HG03095 (cell line): ENCODE data around the gene PRDM16.

ENCODE experiments used
- ATAC-seq: cut with Tn5 transposase; IDR thresholded peaks from one replicate; pipeline ENCODE4 v1.9.1; 2021; ENCODE audit warnings: moderate library complexity; ENCODE audit not compliant: unreplicated experiment

Gene PRDM16

DNA sequence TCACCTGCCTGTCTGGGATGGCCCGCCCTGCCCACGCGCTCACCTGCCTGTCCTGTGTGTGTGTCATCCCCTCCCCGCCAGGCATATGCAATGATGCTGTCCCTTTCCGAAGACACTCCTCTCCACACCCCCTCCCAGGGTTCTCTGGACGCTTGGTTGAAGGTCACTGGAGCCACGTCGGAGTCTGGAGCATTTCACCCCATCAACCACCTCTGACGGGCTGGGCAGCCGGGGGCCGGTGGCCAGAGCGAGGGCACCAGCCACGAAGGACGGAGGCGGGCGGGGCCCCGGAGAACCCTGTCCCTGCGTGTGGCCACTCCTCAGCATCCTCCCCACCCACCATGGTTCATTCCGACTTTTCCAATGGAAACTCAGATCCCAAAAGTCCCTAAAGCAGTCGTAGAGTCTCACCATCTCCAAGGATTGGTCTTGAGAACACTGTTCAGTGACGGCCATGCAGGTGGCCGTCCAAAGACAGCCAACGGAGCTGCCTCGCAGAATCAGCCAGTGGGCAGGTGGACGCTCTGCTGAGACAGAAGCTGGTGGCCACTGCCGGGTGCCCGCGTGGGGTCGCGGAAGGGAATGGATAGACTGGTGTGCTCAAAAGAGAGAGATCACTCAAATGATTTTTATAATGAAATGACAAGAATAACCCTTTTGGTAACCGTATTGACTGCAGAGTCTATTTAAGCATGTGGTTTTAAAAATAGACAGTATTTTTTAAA, 364.8 kb downstream of the PRDM16 start:
- no peak for ATAC-seq

DNA sequence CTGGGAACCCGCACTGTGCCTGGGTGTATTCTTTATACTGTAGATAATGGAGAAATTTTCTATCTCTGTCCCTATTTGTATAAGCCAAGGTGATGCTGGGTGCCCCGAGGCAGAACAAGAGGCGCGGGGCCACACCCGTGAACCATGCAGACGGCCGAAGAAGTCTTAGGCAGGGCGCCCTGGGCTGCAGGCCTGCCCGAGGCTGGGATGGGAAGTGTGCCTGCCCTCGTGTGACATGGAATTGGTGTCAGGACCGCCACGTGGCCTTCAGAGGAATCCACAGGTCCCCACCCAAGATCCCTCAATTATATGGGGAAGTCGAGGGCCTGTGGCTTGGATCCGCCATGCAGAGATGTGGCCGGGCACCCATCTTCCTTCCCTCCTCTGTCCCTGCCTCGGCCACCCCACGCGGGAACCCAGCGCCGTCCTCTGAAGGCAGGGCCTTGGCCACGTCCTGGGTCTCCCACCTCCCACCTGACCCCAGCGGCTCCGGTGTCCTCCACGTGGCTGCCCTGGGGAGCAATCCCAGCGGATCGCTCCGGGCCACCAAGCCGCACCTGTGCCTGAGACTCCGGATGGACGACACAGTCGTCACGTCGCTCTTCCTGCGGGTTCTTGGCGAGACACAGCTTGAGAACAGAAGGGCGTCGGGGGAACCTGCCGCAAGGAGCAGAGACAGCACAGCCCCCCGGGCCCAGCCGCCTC, 365.6 kb downstream of the PRDM16 start:
- no peak for ATAC-seq

DNA sequence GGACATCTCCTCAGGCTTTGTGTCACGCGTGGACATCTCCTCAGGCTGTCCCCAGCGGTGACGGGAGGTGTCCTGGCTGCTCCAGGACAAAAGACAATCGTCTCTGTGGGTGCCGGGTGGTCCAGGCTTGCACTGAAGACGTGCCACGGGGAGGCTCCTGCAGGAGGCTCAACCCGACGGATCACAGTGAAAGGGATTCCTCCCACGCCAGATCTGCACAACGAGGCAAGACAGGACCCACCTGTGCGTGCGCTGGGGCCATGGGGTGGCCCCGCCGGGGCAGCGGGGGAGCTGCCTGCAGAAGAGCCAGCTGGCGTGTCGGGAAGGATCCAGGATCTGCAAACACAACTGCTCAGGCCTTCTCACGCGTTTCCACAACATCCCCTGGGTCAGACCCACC, 366.7 kb downstream of the PRDM16 start:
- ATAC-seq: no peak

DNA sequence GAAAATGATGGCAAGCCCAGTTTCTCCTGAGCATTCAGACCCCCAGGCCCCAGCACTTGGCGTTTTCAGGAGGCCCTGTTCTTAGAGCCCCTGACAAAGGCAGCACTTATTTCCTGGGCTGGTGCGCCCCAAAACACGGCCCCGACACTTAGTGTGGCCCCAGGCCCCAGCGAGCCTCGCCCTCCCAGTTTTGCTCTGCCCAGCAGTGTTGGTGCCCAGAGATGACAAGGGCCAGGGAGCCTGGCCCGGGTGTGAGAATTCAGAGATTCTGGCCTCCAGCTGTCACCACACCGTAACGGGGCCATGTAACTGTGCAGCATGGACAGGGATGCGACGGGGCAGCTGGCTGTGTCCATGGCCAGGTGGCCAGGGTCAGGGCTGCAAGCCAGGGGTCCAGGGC, 367.4 kb downstream of the PRDM16 start:
- no peak for ATAC-seq

DNA sequence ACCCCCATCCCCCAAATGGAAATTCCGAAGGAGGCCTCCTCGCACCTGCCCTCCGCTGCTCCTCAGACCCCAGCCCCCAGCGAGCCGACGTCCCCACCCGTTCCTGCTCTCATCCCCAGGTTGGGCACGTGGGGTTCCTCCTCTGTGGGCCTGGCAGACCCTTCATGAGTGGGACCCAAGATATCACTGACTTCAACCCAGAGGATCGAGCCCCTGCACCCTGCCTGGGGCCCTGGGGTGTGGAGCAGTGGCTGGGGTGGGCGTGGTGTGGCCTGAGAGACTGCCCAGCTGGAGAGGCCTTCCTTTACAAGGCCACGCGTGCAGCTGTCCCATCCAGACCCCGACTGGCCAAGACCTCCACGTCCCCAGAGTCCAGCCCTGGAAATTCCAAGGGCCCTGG, 367.9 kb downstream of the PRDM16 start:
- no peak for ATAC-seq

DNA sequence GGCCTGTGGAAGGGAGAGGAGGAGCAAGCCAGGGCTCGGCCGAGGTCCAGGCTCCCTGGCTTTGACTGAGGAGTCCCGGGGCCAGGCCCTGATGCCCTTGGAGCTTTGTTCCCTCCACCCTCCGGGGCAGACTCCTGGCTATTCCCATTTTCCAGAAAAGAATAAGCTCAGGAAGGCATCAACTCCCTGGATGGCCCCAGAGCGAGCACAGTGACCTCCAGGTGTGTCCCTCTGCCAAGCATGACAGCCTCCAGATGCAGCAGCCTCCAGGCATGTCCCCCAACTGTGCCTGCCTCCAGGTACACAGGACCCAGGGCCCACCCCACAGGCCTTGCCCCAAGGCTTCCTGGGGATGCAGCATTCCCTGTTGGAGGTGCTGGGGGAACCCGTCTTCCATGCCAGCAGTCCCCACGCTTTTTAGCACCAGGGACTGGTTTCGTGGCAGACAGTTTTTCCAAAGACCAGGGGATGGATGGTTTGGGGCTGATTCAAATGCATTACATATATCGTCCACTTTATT, 369.7 kb downstream of the PRDM16 start:
- no peak for ATAC-seq

DNA sequence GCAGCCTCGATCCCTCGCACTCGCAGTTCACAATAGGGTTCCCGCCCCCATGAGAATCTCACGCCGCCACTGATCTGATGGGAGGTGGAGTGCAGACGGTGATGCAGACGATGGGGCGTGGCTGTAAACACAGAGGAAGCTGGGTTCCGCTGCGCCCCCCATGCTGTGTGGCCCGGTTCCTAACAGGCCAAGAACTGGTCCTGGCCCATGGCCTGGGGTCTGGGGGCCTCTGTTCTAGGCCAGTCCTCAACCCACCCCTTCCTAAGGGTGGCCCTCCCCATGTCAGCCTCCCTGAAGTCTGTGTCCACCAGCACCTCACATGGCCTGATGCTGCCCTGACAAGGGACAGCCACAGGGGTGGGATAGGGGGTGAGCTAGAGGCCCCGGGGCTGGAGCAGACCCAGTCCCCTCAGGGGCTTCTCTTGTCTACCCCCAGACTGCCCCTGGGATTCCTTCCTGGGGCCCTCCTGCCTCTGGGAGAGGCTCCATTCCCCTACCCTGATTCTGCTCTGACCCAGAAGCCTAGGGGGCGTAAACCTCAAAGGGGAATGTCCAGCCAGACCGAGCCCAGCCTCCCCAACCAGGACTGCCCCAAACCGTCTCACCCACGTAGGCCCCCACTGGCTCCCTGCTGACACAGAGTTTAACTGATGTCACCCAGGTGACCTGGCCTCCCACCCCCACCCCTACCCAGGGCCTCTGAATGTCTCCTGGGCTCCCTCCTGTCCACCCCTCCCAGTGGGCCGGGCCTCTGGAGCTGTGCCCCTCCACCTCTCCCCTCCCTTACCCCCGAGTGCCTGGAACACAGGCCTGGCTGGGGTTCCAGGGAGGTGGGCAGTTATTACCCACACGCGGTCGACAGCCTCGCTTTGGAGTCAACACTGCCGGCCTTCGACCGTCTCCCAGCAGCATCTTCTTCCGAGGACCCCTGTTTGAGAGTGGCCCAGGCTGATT, 370.6 kb downstream of the PRDM16 start:
- no peak for ATAC-seq

DNA sequence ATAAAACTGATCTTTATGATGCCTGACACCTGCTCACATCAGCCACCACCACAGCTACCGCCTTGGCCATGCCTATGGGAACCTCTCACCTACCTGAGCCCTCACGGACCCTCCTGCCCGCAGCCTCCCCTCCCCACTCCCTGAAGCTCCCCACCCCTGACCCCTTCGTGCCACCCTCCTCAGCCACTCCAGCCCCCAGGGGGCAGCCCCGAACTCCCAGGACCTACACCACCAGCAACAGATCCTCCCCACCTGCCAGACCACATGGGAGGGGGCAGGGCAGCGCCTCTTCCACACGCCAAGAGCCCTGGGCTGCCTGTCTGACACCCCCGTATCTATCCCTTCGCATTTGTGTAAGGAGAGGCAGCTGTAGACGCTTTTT, 371.3 kb downstream of the PRDM16 start:
- no peak for ATAC-seq

DNA sequence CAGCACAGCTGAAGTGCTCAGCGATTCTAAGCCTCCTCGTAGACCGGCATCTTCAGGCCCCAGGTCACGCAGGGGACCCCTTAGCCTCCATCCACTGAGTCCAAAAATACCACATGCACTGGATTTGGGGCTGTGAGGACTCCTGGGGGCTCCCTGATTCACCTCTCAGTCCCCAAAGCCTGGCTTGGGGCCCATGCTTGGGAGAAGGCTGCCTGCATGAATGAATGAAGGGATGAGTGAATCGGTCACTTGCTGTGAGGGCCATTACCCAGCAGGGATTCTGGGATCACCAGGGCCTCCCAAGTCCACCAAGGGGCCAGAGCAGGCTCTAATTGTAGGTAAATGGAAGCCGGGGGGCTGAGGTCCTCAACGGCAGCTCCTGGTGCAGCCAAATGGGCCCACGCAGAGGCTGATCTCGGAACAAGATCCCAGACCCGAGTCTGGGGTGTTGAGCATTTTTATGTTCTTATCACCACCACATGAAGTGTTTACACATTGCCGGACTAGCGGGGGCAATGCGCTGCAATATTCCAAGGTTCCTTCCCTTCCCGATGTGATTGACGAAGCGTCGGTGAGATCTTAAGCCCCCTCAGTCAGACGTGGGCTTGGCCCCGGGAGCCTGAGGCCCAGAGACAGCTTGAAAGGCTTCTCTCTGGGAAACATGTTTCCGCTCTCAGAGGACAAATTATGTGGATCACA, 371.9 kb downstream of the PRDM16 start:
- no peak for ATAC-seq

DNA sequence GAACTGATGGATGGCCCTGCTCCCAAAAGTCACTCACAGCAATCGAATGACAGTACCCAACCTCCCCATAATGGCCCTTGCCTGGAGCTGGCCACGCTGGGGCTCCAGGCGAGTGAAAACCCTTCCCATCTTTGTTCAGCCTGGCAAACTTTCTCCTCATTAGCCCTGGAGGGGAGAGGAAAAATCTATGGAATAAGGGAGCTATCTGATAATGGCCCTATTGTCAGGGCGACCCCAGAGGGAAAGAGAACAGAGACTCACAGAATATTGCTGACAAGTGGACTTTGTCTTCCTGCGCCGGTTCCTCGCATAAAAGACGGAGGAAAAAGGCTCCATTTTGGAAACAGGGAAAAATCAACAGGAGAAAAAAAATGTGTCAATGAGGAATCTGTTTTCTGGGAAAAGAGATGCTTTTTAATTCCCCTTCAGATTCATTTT, 372.4 kb downstream of the PRDM16 start:
- ATAC-seq: no peak

DNA sequence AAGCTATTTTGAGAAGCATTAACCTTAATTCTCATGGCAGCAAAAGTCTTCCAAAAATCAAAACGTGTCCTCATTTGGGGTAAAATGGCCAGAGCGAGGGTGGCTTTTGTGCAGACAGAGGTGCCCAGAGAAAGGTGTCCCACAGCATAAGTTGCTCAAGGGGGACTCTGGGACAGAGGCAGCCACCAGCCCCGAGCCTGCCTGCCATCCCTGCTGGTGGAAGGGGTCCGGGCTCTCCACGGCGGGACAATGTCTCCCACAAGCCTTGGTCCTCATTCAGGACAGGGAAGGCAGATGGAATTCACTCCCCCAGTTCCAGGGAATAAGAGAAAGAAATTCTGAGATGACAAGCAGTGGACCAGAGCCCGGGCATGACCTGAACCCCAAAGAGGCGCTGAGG, 372.9 kb downstream of the PRDM16 start:
- no peak for ATAC-seq

DNA sequence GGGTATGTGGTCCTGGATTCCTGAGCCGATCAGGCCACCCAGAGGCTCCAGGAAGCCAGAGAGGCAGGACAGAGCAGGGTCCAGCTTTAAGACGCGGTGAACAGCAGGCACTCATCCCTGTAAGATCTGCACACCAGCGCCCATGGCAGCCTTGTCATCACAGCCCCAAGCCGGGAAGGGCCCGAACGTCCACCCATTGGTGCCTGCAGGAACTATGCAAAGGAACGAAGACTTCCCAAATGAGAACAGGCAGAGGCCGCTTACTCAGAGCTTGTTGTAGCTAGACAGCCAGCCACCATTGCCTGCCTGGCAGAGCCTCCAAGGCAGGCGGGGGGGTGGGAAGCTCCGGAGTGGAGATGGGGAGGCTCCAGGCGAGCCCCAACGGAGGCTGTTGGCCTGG, 373.3 kb downstream of the PRDM16 start:
- ATAC-seq: no peak

DNA sequence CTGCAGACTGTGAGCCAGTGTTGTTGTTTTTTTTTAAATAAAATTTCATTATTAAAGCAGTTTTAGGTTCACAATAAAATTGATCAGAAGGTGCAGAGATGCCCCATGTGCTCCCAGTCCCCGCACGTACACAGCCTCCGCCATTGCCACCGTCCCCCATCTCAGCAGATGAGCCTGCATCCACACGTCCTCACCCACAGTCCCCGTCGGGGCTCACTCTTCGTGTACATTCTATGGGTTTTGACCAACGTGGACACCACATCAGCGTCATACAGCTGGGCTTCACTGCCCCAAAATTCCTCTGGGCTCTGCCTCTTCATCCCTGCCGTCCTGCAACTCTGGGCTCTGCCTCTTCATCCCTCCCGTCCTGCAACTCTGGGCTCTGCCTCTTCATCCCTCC, 373.9 kb downstream of the PRDM16 start:
- ATAC-seq: no peak

DNA sequence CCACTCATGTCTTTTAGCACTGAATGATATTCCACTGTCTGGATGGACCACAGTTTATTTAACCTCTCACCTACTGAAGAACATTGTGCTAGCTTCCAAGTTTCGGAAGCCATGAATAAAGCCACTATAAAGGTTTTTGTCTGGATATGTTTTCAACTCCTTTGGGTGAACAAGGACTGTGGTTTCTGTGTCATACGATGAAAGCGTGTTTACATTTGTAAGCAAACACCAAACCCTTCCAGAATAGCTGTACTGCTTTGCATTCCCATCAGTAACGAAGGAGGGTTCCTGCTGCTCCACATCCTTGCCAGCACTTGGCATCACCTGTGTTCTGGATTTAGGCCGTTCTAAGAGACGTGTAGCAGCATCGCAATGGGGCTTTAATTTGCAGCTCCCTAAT, 374.8 kb downstream of the PRDM16 start:
- ATAC-seq: no peak

DNA sequence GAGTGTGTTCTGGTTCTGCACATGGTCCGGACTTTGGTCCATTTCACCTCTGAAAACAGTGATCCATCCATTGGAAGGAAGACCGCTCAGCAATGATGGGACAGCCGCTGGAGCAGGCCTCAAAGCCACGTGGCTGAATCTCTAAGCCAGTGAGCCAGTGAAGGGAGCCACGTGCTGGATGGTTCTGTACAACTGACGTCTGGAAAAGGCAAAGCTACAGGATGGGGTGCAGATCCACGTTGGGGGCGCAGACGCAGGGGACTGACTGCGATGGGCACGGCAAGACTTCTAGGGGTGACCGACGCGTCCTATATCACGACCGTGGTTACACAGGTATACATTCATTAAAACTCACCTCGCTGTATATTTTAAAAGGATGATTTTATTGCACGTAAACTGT, 375.3 kb downstream of the PRDM16 start:
- ATAC-seq: no peak

DNA sequence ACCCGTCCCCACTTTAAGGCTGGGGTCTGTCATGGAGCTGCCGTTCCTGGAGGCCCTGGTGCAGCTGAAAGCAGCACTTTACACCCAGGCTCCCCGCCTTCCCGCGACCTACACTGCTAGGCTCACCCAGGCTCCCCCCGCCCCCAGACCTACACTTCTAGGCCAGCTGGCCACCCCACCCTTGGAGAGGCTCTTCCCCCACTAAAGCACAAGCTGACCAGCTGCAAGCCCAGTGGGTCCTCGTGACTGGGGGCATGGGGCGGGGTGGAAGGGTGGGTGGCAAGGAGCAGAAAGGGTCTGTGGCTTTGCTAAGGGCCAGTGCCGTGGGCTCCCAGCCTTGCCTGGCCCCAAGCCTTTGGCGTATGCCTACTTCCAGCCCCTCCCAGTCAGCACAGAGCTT, 375.7 kb downstream of the PRDM16 start:
- no peak for ATAC-seq

DNA sequence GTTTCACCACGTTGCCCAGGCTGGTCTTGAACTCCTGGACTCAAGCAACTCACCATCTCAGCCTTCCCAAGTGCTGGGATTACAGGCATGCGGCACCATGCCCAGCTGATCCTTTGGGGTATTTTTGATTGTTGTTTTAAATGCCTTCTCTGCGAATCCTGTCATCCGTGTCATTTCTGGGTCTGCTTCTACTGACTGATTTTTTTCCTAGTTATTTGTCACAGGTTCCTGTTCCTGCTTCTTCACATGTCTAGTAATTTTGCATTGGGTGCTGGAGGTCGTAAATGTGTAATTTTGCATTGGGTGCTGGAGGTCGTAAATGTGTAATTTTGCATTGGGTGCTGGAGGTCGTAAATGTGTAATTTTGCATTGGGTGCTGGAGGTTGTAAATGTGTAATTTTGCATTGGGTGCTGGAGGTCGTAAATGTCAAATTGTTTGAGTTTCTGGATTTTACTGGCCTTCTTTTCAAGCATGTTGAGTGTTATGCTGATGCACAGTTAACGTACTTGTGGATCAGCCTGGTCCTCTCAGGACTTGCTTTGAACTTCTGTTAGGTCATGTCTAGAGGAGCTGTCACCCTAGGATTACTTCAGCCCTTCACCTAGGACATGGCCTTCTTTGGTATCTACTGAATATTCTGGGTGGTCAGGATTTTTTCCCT, 381.3 kb downstream of the PRDM16 start:
- no peak for ATAC-seq

DNA sequence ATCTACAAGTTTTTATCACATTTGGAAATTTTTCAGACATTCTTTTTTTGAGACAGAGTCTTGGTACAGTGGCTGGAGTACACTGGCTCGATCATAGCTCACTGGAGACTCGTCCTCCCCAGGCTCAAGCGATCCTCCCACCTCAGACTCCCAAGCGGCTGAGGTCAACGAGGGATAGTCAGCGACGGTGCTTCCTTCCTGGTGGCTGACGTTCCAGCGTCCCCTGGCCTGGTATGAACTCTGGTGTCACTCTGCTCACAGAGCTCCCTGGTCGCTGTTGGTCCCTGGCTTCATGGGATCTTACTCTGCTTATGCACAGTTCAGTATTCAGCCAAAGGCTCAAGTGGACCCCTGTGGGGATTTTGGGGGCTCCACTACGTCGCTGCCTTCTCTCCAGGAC, 382.0 kb downstream of the PRDM16 start:
- ATAC-seq: no peak

DNA sequence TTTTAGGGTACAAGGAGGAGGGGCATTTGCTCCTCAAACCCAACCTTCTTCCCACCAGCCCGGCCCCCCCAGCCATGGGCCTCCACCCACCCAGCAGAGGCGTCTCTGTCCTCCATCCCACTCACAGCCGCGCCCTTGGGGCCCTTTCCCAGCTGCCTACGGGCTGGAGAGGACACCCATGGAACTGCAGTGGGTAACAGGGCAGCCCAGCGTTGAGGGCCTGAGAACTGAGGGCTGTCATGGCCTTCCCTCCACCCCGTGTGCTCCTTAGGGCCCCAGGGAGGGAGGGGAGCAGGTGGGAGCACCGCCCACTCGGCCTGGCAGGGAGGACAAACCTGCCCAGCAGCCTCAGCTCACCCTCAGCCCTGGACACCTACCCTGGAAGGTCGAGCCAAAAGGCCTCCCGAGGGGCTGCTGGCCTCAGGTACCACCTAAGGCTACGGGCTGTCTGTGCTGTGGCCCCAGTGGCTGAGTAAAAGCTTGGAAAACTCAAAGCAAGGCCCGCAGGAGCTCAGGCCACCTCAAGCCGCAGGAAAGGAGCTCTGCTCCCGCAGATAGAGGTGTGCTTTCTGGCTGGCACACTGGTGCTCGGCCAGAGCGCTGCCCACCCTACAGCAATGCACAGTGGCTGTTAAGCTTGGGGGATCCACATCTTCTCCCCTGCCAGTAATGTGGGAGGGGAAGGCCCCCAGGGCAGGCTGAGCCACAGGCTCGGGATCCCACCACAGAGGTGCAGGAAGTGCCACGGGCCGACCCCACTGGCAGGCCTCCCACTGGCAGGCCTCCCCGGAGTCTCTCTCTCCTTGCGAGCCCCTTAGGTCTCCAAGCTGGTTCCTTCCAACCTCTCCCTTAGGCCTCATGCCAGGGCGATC, 383.2 kb downstream of the PRDM16 start:
- no peak for ATAC-seq

DNA sequence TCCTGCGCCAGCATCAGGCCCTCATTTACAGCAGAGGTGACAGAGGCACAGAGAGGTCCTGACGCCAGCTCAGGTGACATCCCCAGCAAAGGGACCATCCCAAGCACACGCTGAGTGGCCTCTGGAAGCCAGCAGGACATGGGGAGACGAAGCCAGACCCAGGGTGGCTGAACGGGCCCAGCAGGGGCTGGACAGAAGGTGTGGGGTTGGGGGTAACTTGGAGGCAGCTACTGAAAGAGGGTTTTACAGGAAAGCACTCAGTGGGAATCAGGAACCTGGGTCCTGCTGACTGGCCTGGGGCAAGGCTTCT, 383.8 kb downstream of the PRDM16 start:
- no peak for ATAC-seq
